Astrocyte of the spinal cord (primary cell): Measurements from ENCODE around the gene RPAP3.

ENCODE experiments used
- DNase-seq: peaks from one replicate; pipeline ENCODE4 v3.0.0; 2011; ENCODE audit warnings: low read depth, low spot score
- H3K4me3 ChIP-seq: 2 replicates; pipeline ENCODE4 v1.5.1; 2011; ENCODE audit warnings: low read depth, mild to moderate bottlenecking, low read length, moderate library complexity
- CTCF ChIP-seq: IDR thresholded peaks from 2 replicates; pipeline ENCODE4 v1.5.1; 2012; ENCODE audit warnings: low read depth, mild to moderate bottlenecking, low read length, inconsistent platforms
- in situ Hi-C: cut with HindIII; loops from 2 replicates; pipeline ENCODE4 v1.10.0; 2017; ENCODE audit warnings: low sequenced_read_pairs

RPAP3 gene

GRCh38 chr12:47732504-47732903 is 26.7 kb upstream of the RPAP3 start:
- no peak overlapping the region for H3K4me3 ChIP-seq
- TF ChIP-seq CTCF: no peak
- in situ Hi-C loops: no loop called here
- no peak for DNase-seq

- in situ Hi-C loops: no loop called here
- no peak overlapping the region for H3K4me3 ChIP-seq
- TF ChIP-seq CTCF: no peak
- DNase-seq: no peak
Measured at GRCh38 chr12:47731723-47732122, 25.9 kb upstream of the RPAP3 start.

GRCh38 chr12:47730341-47730744 is 24.5 kb upstream of the RPAP3 start:
- H3K4me3 ChIP-seq: no peak overlapping the region
- in situ Hi-C loops: no loop called here
- no peak for DNase-seq
- no peak for TF ChIP-seq CTCF

DNA sequence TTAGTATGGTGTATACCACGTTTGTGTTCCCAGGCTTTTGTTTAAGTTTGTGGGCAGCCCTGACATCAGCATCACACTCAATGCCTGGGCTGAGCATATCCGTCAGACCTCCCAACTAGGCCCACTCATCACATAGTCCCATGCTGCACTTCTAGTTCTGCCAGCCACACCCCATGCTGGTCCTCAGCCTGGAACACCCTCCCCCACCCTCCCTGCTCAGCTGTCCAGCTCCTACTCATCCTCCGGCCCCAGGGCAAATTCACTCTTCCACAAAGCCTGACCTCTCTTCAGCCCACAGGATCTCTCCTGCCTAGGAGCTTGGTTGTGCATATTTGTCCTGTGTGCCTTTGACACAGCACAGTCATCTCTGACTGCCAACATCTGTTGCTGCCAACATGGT is 23.4 kb upstream of the RPAP3 start:
- in situ Hi-C loops: no loop called here
- DNase-seq: peak; percentile 15
- no peak overlapping the region for H3K4me3 ChIP-seq
- TF ChIP-seq CTCF: no peak

DNA sequence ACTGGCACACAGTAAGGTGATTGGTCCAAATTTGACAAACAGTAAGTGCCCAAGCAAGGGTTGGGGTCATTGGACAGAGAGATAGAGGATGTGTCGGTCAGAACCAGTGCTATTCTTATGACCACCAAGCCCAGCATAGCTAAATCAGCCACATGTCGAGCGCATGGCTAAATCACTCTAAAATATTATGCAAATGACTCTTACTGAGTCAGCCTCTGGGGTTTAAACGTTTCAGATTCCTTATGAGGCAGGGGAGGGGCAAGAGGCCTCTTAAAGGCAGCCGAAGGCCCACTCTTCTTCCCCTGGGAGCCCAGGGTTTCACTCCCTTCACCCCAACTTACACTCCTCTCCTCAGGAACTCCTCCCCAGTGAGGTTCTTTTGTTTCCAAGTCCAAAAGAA is 20.1 kb upstream of the RPAP3 start:
- peak; percentile 66 for DNase-seq
- in situ Hi-C loops: no loop called here

DNA sequence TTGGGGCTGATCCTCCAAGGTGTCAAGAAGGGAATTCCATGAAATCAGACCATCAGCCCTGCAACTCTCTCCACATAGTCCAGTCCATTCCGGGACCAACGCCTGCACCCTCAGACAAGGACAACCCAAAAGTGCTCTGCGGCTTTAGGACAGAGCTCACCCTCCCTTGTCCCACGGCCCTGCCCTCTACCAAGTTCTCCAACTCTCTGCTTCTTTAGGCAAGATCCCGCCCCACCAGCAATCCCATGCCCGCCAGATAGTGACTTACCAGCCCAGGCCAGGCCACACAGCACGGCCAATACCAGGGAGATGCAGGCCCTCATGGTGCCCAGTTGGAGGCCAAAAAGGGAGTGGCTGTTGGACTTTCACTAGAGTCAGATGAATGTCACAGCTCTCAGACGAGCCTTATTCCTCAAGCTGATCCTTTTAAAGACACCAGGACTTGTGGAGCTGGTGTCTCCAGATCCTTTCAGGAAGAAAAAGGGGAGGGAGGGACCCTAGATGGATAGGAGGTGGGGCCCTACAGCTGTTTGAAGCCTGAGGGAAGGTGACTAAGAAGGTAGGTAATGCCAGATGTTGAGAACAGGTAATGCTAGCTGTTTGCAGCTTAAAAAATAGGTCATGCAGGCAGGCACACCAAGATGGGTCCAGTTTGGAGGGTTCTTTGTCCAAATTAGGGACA is 19.4 kb upstream of the RPAP3 start, which contains the start of gene ENDOU:
TSS of gene ENDOU (minus strand) at position 400 of the 682 bp plus-strand sequence. CDS start at position 323, 77 bp downstream.
- H3K4me3 ChIP-seq: no peak within 1 kb of the TSS
- in situ Hi-C loops: no loop called here

More for the DNA sequence above, 20.1 kb upstream of the RPAP3 start:
- TF ChIP-seq CTCF: no peak
- no peak overlapping the region for H3K4me3 ChIP-seq

More for the DNA sequence above, 19.4 kb upstream of the RPAP3 start, which contains the start of gene ENDOU:
- TF ChIP-seq CTCF: no peak
- DNase-seq: no peak
